Fibroblast of the conjunctiva (primary cell): ENCODE data around the gene OR2W3.

Experiments used
- DNase-seq: peaks from one replicate; pipeline ENCODE4 v3.0.0-alpha.2; 2010; ENCODE audit warnings: low read depth

Gene OR2W3

GRCh38 chr1:247895163-247895637, at the start of gene OR2W3:
OR2W3 (plus strand) TSS chr1:247895587; CDS start chr1:247895587, 0 bp downstream.
- DNase-seq: no peak

GRCh38 chr1:247845693-247846017, 49.7 kb upstream of the OR2W3 start:
- DNase-seq: no peak

- no peak for DNase-seq
These were observed 47.0 kb upstream of the OR2W3 start for GRCh38 chr1:247848346-247848745.

GRCh38 chr1:247849616-247850015, 45.8 kb upstream of the OR2W3 start:
- no peak for DNase-seq

- DNase-seq: no peak
These were observed 40.4 kb upstream of the OR2W3 start for GRCh38 chr1:247854899-247855545.

GRCh38 chr1:247855911-247856310, 39.5 kb upstream of the OR2W3 start:
- DNase-seq: no peak

GRCh38 chr1:247857069-247857984, 38.1 kb upstream of the OR2W3 start, which contains the start of gene TRIM58:
TRIM58 (plus strand) TSS chr1:247857187; CDS start chr1:247857247, 60 bp downstream.
- DNase-seq: no peak

- DNase-seq: no peak
These were observed 37.3 kb upstream of the OR2W3 start for GRCh38 chr1:247857985-247858619.

GRCh38 chr1:247862756-247863155, 32.6 kb upstream of the OR2W3 start:
- no peak for DNase-seq

- no peak for DNase-seq
These were observed 30.7 kb upstream of the OR2W3 start for GRCh38 chr1:247864644-247865043.

- DNase-seq: no peak
These were observed 30.0 kb upstream of the OR2W3 start for GRCh38 chr1:247865416-247865815.

GRCh38 chr1:247883346-247883745, 12.0 kb upstream of the OR2W3 start:
- no peak for DNase-seq

GRCh38 chr1:247884797-247885413, 10.5 kb upstream of the OR2W3 start:
- DNase-seq: no peak

- no peak for DNase-seq
These were observed 589 bp downstream of the OR2W3 start for GRCh38 chr1:247895976-247896375.

GRCh38 chr1:247904122-247904521, 8.7 kb downstream of the OR2W3 start:
- no peak for DNase-seq

GRCh38 chr1:247905181-247905580, 9.8 kb downstream of the OR2W3 start:
- DNase-seq: no peak

- no peak for DNase-seq
These were observed 10.6 kb downstream of the OR2W3 start for GRCh38 chr1:247905910-247906503.

GRCh38 chr1:247906504-247907047, 11.2 kb downstream of the OR2W3 start:
- no peak for DNase-seq

- DNase-seq: no peak
These were observed 13.4 kb downstream of the OR2W3 start for GRCh38 chr1:247908766-247909165.

GRCh38 chr1:247913786-247914185, 18.4 kb downstream of the OR2W3 start:
- no peak for DNase-seq

- DNase-seq: no peak
These were observed 19.7 kb downstream of the OR2W3 start for GRCh38 chr1:247914941-247915662.
